IPS-NIHi7 (cell line): Measurements from ENCODE around the gene CHMP4B.

Source experiments
- DNase-seq: peaks from one replicate; pipeline ENCODE4 v3.0.0; 2012; ENCODE audit warnings: mixed read lengths; ENCODE audit errors: extremely low spot score

Gene CHMP4B

GRCh38 chr20:33810885-33811775 lies at the start of gene CHMP4B:
TSS of gene CHMP4B (plus strand) at chr20:33811348. CDS start at chr20:33811469, 121 bp downstream.
- peak; percentile 99 for DNase-seq

- no peak for DNase-seq
Observed at GRCh38 chr20:33761698-33762250, 49.4 kb upstream of the CHMP4B start.

- no peak for DNase-seq
Observed at GRCh38 chr20:33765099-33765498, 46.0 kb upstream of the CHMP4B start.

GRCh38 chr20:33765592-33765991 lies 45.6 kb upstream of the CHMP4B start:
- no peak for DNase-seq

GRCh38 chr20:33766686-33767085 lies 44.5 kb upstream of the CHMP4B start:
- no peak for DNase-seq

- no peak for DNase-seq
Observed at GRCh38 chr20:33767777-33768138, 43.4 kb upstream of the CHMP4B start.

GRCh38 chr20:33769043-33769442 lies 42.1 kb upstream of the CHMP4B start:
- no peak for DNase-seq

- no peak for DNase-seq
Observed at GRCh38 chr20:33770005-33770404, 41.1 kb upstream of the CHMP4B start.

- DNase-seq, result no peak
Observed at GRCh38 chr20:33771938-33772337, 39.2 kb upstream of the CHMP4B start.

GRCh38 chr20:33772439-33772838 lies 38.7 kb upstream of the CHMP4B start:
- DNase-seq, result no peak

- DNase-seq, result no peak
Observed at GRCh38 chr20:33773412-33774089, 37.6 kb upstream of the CHMP4B start.

- DNase-seq, result no peak
Observed at GRCh38 chr20:33777816-33778215, 33.3 kb upstream of the CHMP4B start.

- DNase-seq, result no peak
Observed at GRCh38 chr20:33781133-33781532, 30.0 kb upstream of the CHMP4B start.

GRCh38 chr20:33781945-33782344 lies 29.2 kb upstream of the CHMP4B start:
- no peak for DNase-seq

GRCh38 chr20:33783256-33783655 lies 27.9 kb upstream of the CHMP4B start:
- no peak for DNase-seq

- no peak for DNase-seq
Observed at GRCh38 chr20:33783818-33784217, 27.3 kb upstream of the CHMP4B start.

GRCh38 chr20:33784225-33784624 lies 26.9 kb upstream of the CHMP4B start:
- no peak for DNase-seq

- no peak for DNase-seq
Observed at GRCh38 chr20:33785503-33785902, 25.6 kb upstream of the CHMP4B start.

- DNase-seq, result no peak
Observed at GRCh38 chr20:33787253-33787891, 23.8 kb upstream of the CHMP4B start.

- DNase-seq, result no peak
Observed at GRCh38 chr20:33788351-33789049, 22.6 kb upstream of the CHMP4B start.

- no peak for DNase-seq
Observed at GRCh38 chr20:33789109-33789857, 21.9 kb upstream of the CHMP4B start.
